ELF-1 (cell line): ENCODE measurements around the gene DLEC1.
A peak's percentile ranks its signal among the peaks of the same experiment; 100 is the strongest.

Experiments
- DNase-seq: peaks from one replicate; pipeline ENCODE4 v3.0.0-alpha.2; 2016; ENCODE audit warnings: low read depth, low spot score

Gene DLEC1

GRCh38 chr3:38136777-38137614 is 98.0 kb downstream of the DLEC1 start, which contains the start of gene ACAA1:
TSS of gene ACAA1 (minus strand) at chr3:38137127. CDS start at chr3:38137035, 92 bp downstream.
- peak; percentile 100 for DNase-seq

DNA sequence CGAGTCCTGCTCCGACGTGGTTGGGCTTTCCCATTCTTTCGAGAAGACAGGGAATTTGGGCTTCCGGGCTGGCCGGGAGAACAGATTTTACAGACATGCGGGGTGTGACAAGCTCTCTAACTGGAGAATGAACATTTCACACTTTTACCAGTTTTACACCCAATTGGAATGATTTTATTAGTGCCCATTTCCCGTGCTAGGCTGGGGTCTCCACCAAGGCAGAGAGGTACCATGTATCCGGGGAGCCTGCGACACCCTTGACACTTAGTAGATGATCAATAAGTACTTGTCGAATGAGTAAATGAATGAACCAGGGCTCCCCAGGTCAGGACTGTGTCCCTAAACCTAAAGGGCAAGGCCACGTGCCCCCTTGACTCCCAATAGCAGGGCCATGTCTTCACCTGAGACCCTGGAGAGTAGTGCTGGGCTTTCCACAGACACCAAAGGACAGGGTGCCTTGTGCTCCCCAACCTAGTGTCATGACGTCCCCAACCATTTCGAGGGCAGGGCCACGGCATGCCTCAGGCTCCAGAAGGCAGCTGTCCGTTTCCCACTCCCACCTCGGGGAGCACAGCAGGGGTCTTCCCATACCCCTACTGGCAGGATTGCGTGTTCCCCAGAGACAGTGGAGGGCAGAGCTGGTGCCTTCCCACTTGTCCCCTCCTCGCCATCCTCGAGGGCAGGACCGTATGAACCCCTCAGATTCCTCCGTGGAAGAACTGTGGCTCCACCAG is 98.8 kb downstream of the DLEC1 start:
- peak; percentile 55 for DNase-seq

DNA sequence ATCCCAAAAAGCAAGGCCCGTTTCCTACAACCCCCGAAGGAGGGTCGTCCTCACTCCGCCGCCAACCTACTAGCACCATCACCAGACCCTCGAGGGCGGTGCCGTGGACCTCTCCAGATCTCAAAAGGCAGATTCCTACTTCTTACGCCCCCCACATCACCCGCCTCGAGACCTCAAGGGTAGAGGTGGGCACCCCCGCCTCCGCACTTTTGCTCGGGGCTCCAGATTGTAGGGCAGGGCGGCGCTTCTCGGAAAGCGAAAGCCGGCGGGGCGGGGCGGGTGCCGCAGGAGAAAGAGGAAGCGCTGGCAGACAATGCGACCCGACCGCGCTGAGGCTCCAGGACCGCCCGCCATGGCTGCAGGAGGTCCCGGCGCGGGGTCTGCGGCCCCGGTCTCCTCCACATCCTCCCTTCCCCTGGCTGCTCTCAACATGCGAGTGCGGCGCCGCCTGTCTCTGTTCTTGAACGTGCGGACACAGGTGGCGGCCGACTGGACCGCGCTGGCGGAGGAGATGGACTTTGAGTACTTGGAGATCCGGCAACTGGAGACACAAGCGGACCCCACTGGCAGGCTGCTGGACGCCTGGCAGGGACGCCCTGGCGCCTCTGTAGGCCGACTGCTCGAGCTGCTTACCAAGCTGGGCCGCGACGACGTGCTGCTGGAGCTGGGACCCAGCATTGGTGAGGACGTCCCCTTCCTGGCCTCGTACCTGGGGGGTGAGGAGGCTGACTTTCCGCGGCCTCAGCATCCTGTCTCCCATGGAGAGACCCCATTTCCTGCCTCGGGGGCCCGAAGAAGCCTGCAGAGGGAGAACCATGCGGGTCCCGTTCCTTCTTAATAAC is 99.6 kb downstream of the DLEC1 start, which contains the start of gene MYD88:
Gene MYD88, plus strand, starts transcription at position 313 of the 842 bp plus-strand sequence. Its CDS starts 40 bp downstream, at position 353.
- DNase-seq: peak; percentile 82

GRCh38 chr3:38139191-38139590 is 100.2 kb downstream of the DLEC1 start:
- no peak for DNase-seq

- DNase-seq: no peak
These were observed 100.6 kb downstream of the DLEC1 start for GRCh38 chr3:38139652-38140051.

DNA sequence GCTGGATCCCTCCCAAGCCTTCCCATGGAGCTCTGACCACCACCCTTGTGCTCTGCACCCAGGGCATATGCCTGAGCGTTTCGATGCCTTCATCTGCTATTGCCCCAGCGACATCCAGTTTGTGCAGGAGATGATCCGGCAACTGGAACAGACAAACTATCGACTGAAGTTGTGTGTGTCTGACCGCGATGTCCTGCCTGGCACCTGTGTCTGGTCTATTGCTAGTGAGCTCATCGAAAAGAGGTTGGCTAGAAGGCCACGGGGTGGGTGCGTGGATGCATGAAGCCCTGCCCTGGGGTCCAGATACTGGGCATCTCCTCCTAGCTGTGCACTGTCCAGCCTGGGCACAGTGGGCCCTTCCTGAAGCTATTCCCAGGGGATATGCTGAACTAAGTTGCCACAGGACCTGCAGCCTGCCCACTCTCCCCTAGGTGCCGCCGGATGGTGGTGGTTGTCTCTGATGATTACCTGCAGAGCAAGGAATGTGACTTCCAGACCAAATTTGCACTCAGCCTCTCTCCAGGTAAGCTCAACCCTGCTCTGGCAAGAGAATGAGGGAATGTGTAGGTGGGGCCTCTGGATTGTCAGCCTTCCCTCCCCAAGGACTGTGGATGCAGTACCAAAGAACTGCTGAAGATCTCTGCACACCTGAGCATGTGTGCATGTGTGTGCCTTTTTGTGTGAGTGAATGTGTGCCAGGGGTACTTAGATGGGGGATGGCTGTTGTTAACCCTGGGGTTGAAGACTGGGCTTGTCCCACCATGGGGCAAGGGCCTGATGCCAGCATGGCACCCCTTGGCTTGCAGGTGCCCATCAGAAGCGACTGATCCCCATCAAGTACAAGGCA is 101.5 kb downstream of the DLEC1 start:
- DNase-seq: no peak

- no peak for DNase-seq
These were observed 102.4 kb downstream of the DLEC1 start for GRCh38 chr3:38141173-38141951.

DNA sequence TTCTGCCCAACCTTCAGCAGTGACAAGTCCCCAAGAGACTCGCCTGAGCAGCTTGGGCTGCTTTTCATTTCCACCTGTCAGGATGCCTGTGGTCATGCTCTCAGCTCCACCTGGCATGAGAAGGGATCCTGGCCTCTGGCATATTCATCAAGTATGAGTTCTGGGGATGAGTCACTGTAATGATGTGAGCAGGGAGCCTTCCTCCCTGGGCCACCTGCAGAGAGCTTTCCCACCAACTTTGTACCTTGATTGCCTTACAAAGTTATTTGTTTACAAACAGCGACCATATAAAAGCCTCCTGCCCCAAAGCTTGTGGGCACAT is 102.9 kb downstream of the DLEC1 start:
- no peak for DNase-seq

DNA sequence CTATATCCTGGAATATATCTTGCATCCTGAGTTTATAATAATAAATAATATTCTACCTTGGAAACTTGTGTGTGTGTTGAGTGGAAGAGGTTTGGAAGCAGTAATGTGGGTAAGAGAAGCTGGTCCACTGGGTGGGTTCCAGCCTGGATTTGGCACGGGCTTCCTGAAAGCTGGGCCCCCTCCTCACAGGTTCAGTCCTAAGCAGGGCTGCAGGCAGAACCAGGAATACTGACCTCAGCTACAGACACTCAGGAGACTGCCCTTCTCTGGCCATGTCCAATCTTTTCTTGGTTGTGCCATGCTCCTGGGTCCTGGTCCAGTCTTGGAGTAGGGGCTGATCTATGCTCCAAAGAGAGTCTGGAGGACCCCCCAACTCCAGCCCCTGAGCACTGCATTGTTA is 104.0 kb downstream of the DLEC1 start:
- DNase-seq: no peak

- no peak for DNase-seq
These were observed 104.5 kb downstream of the DLEC1 start for GRCh38 chr3:38143511-38143910.

- no peak for DNase-seq
These were observed 107.5 kb downstream of the DLEC1 start for GRCh38 chr3:38146504-38146903.

DNA sequence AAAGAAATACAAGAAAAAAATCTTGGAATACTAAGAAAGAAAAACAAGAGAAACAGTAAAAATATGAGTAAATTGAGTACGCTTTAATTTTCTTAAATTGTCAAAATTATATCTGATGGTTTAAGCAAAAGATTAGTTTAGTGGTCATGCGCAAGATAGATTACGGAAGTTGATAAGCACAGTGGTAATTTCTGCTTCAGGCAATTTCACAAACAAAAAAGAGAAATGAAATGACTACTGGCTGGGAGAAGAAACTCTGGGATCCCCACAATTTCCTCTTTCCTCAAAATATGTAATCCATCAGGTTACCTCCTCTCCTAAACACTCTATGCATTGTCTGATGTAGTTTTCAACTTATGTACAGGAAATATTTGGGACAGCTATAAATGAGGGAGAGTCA is 108.4 kb downstream of the DLEC1 start:
- DNase-seq: no peak

- DNase-seq: no peak
These were observed 109.4 kb downstream of the DLEC1 start for GRCh38 chr3:38148311-38148882.

- DNase-seq: no peak
These were observed 110.7 kb downstream of the DLEC1 start for GRCh38 chr3:38149708-38150107.

DNA sequence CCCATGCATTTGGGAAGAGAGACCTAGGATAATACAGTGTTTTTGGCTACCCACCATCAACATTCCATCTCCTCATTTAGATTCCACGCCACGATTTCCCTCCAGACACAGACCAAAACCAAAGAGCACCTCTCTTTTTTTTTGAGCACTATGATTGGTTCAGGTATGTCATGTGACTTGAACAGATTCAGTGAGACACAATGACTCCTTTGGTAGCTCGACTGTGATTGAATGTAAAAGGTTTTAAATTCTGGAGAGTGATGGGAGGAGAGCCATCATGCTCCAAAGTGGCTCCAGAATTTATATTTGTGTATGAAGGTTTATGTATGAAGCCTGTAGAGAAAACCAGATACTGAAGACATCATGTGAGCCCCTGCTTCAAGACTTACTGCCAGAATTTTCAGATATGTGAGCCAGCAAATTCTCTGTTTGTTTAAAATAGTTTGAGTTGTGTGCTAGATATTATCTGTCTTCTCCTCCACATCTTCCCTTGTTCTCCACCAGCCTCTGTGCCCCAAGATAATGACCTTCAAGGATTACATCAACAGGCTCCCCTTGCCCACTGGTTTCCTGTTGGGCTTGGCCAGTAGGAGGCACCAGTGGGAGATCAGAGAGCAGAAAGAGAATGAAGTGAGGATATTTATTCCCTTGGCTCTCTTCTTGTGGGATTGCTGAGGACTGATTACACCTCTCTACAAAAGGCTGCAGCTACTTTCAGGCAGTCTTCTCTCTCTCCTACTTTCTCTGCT is 111.9 kb downstream of the DLEC1 start:
- DNase-seq: no peak

- DNase-seq: no peak
These were observed 112.8 kb downstream of the DLEC1 start for GRCh38 chr3:38151667-38152265.

DNA sequence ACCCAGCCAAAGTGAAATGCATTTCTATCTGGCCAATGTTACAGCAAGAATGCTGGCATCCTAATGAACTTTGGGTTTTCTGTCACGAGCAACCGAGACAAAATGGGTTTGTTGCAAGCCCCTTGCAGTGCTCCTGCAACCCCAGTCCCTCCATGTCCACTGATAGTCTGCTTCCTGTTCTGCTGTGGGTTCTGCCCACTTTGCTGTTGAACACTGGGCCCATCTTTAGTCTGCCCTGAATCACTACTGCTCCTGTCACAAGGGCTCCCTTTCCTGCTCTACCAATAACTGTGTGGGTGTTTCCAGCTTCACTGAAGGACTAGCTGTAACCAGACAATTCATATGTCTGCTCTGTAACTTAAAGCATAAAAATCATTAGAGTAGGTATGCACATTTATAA is 113.6 kb downstream of the DLEC1 start:
- no peak for DNase-seq

DNA sequence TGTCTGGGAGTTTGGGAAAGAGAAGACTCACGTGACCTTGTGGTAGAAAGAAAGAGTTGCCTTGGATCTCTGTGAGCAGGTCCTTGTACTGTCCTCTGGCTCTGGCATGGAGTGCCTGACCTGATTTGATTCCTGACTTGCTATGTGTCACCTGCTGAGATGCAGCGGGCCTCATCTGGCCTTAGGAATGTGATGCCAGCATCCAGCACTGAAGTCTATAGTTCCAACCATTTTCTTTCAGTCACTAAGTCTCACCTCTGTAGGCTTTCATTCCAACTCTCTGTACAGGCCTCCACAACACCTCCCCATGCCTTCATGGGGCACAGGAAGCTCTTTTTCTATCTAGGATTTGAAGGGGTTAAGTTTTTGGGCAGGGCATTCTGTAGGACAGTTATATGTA is 114.2 kb downstream of the DLEC1 start:
- no peak for DNase-seq

DNA sequence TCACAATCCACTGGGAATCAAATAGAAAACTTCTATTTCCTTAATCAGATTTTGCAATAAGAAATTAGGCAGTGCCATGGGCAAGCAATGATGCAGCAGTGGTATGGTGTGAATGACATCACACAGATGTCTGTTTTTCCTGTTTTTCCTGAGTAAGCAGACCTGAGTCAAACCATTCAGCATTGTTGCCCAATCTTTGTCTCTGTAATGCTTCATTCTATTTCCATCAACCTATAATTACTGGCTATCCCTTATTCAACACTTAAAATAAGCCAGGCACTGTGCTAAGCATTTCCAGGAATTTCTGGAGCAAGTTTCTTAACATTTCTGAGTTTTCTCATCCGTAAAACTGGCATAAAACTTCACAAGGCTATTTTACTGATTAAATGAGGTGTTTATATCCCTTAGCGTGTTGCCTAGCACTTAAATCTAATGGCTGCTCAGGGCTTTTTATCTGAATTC is 115.1 kb downstream of the DLEC1 start:
- no peak for DNase-seq
